ENCODE data around the gene RGS10.

Gene RGS10

DNA sequence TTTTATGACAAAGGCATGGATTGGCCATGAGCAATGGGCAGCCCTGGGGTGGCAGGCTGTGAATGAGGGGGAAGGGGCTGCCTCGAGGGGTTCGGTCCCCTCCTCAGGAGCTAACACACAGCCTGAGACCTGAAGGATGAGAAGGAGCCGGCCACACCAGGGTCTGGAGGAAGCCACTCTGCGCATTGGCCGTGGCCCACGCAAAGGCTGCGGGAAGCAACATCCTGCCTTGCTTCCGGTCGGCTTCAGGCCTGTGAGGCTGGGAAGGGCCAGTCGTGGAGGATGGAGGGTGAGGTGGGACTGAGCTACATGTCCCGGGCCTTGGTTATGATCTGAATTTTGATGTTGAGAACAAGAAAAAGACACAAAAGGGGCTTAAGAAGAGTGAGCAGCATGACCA lies 49.4 kb downstream of the RGS10 start:
- no peak for TF ChIP-seq CTCF (IDR thresholded peaks at IDR 0.05; ENCODE audit: low read depth, low read length)

DNA sequence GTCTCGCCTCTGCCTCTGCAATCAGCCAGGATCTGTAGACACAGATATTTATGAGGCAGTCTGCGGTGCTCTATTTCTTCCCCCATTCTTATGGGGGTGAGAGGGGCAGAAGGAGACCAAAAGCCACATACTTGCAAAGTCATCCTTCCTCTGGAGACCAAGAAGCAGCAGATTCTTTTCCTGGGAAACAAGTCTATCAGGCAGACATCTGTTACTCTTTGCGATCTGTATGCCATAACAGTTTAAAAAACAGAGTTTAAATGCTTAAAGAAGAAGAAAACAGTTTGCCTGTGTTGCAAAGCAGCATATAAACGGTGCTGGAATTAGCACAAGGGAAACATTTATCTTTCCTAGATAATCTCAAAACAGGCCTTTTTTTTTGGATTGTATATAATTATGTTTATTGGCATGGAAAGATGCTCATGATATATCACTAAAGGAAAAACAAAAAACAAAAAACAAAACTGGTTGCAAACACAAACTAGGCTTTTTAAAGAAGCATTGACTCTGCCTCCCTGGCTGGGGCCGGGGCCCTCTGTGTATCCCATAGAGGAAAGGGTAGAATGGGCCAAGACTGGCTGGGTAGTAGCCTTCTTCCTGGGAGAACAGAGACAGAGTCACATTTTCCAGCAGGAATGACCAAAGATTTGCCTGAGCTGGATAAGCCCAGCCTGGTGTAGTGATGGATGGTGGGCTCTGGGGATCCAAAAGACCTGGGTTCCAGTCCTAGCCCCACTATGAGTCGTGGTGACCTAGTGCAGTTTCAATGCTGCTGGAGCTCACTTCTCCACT lies 50.4 kb downstream of the RGS10 start:
- no peak for TF ChIP-seq CTCF (IDR thresholded peaks at IDR 0.05; ENCODE audit: low read depth, low read length)
- no peak for DNase-seq (ENCODE audit: extremely low read depth, low read depth)

More for the DNA sequence above, 49.4 kb downstream of the RGS10 start:
- DNase-seq (ENCODE audit: extremely low read depth, low read depth): no peak

DNA sequence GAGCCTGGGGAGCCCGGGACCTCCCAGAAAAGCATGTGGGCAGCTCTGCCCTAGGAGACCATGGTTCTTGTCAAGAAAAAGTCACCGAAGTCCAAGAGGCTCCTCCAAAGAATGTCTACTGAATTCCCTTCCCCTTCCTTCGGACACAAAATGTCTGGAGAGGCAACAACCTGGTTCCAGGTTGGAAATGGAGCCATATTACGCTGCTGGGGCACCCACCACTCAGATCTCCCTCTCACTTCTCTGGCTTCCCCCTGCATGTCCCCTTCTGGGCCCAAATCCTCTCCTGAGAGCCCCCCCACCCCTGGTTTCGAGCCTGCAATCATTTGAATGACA lies 52.6 kb downstream of the RGS10 start:
- no peak for TF ChIP-seq CTCF (IDR thresholded peaks at IDR 0.05; ENCODE audit: low read depth, low read length)
- no peak for DNase-seq (ENCODE audit: extremely low read depth, low read depth)

DNA sequence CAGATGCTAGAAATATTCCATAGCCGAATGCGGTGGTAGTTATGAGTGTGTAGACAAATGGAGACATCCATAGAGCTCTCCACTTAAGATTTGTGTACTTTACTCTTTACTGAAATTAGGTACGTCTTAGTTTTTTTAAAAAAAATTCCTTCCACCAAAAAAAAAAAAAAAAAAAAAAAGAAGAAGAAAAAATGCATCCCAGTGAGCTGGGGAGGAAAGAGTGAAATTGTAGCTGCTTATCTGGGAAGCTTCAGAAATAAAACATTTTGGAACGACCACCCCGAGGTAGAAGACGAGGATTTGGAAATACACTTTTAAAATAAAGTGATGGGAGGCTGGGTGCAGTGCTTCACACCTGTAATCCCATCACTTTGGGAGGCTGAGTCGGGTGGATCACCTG lies 53.8 kb downstream of the RGS10 start:
- no peak for TF ChIP-seq CTCF (IDR thresholded peaks at IDR 0.05; ENCODE audit: low read depth, low read length)

DNA sequence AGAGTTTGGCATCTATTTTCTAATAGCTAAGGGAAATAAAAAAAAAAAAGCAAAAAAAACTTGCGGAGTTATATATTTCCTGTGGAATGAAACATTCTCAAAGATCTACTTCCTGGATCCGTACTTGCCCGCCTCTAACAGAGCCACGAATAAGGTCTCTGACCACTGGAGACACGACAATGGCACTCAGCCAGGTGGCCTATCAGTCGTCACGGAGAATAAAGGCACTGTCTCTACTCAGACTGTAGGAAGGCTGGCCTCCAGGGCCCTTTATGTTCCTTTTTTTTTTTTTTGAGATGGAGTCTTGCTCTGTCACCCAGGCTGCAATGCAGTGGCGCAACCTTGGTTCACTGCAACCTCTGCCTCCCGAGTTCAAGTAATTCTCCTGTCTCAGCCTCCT lies 58.7 kb downstream of the RGS10 start:
- DNase-seq (ENCODE audit: extremely low read depth, low read depth): no peak
- TF ChIP-seq CTCF (IDR thresholded peaks at IDR 0.05; ENCODE audit: low read depth, low read length): no peak

More for the DNA sequence above, 53.8 kb downstream of the RGS10 start:
- no peak for DNase-seq (ENCODE audit: extremely low read depth, low read depth)

- DNase-seq (ENCODE audit: extremely low read depth, low read depth): no peak
- TF ChIP-seq CTCF (IDR thresholded peaks at IDR 0.05; ENCODE audit: low read depth, low read length): no peak
Observed at GRCh38 chr10:119483001-119483400, 59.5 kb downstream of the RGS10 start.

GRCh38 chr10:119481781-119482426 lies 60.6 kb downstream of the RGS10 start:
- no peak for TF ChIP-seq CTCF (IDR thresholded peaks at IDR 0.05; ENCODE audit: low read depth, low read length)
- DNase-seq (ENCODE audit: extremely low read depth, low read depth): no peak
